Adrenal gland (tissue), 5 donors: ENCODE measurements around the gene HPCAL4.

Source experiments
- POLR2A ChIP-seq, 2 donors: fragments of 450-650 bp; IDR thresholded peaks; one replicate each; pipeline ENCODE4 v1.6.1; 2017; ENCODE audit warnings: antibody characterized with exemption in 2 of 2, mild to moderate bottlenecking in 2 of 2, moderate library complexity in 1 of 2
- TF ChIP-seq, protein P1 (sequence below), 6 experiments: fragments of 450-650 bp in 4 of 6; fragments of 200-600 bp in 2 of 6; sonication (generic) in 1 of 6; IDR thresholded peaks; 1 replicate in 5 of 6; 2 replicates in 1 of 6; pipeline versions ENCODE4 v1.5.1 to v1.8.0; 2016 to 2021; ENCODE audit warnings: antibody characterized with exemption in 6 of 6, mild to moderate bottlenecking in 2 of 6, moderate library complexity in 1 of 6
- donor health status: DM: no; HTN: no; CAD: no.

DNA sequence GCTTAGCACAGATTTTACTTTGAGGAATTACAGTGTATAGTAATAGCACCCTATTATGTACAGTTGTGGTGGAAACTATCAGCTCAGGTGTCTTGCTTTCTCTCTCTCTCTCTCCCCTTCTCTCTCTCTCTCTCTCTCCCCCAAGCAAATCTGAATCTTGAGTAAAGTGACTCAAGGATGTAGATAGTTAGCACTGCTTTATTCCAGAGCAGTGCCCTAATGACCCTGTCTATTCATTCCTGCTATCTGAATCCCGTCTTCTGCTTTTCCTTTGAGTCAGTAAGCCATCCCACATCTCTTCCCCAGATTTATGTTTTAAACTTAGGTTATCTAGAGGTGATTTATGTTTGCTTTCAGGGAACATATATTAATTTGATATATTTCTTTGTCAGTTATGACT is 5.2 kb upstream of the HPCAL4 start:
- TF ChIP-seq, protein P1, sequence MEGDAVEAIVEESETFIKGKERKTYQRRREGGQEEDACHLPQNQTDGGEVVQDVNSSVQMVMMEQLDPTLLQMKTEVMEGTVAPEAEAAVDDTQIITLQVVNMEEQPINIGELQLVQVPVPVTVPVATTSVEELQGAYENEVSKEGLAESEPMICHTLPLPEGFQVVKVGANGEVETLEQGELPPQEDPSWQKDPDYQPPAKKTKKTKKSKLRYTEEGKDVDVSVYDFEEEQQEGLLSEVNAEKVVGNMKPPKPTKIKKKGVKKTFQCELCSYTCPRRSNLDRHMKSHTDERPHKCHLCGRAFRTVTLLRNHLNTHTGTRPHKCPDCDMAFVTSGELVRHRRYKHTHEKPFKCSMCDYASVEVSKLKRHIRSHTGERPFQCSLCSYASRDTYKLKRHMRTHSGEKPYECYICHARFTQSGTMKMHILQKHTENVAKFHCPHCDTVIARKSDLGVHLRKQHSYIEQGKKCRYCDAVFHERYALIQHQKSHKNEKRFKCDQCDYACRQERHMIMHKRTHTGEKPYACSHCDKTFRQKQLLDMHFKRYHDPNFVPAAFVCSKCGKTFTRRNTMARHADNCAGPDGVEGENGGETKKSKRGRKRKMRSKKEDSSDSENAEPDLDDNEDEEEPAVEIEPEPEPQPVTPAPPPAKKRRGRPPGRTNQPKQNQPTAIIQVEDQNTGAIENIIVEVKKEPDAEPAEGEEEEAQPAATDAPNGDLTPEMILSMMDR (IDR thresholded peaks at IDR 0.05), result no peak
- TF ChIP-seq POLR2A (IDR thresholded peaks at IDR 0.05), result no peak
